HepG2 (cell line): ENCODE results near the gene CASKIN2. TPM values are rescaled to one million over a fixed set of nuclear protein-coding genes. Genes with fewer than 3 reads are reported as not detected.

ENCODE experiments used
- HMG20B ChIP-seq: conservative IDR thresholded peaks from 2 replicates; pipeline ENCODE4 v1.6.1; 2016; ENCODE audit warnings: missing genetic modification reagents, missing compliant biosample characterization
- IKZF4 ChIP-seq: sonication (generic); formaldehyde crosslinking; IDR thresholded peaks from 2 replicates; pipeline ENCODE4 v1.5.1; 2020; ENCODE audit warnings: borderline replicate concordance, mild to moderate bottlenecking, low read depth, missing genetic modification reagents; ENCODE audit errors: not compliant biosample characterization
- JUN ChIP-seq: sonication (generic); formaldehyde crosslinking; IDR thresholded peaks from 2 replicates; pipeline ENCODE4 v1.4.0; 2020; ENCODE audit warnings: mild to moderate bottlenecking, missing genetic modification reagents
- MYC ChIP-seq: sonication (generic); formaldehyde crosslinking; IDR thresholded peaks from 2 replicates; pipeline ENCODE4 v1.9.0; 2021; ENCODE audit warnings: missing genetic modification reagents, borderline replicate concordance
- NFE2L2 ChIP-seq: fragments of 150-350 bp; IDR thresholded peaks from 2 replicates; pipeline ENCODE4 v1.6.1; 2014; ENCODE audit warnings: low read length
- NFYB ChIP-seq: sonication (generic); formaldehyde crosslinking; IDR thresholded peaks from 2 replicates; pipeline ENCODE4 v1.4.0; 2020; ENCODE audit warnings: missing genetic modification reagents
- SMAD9 ChIP-seq: sonication (generic); formaldehyde crosslinking; IDR thresholded peaks from 2 replicates; pipeline ENCODE4 v1.5.1; 2020; ENCODE audit warnings: mild to moderate bottlenecking, missing genetic modification reagents
- TARDBP ChIP-seq: sonication (generic); formaldehyde crosslinking; IDR thresholded peaks from 2 replicates; pipeline ENCODE4 v1.8.0; 2022; ENCODE audit warnings: mild to moderate bottlenecking, missing genetic modification reagents
- ZNF136 ChIP-seq: sonication (generic); formaldehyde crosslinking; IDR thresholded peaks from 2 replicates; pipeline ENCODE4 v1.8.1; 2022; ENCODE audit warnings: low read depth, mild to moderate bottlenecking, moderate library complexity, missing genetic modification reagents
- ZNF180 ChIP-seq: sonication (generic); formaldehyde crosslinking; IDR thresholded peaks from 2 replicates; pipeline ENCODE4 v1.4.0; 2020; ENCODE audit warnings: low read depth, missing genetic modification reagents, borderline replicate concordance
- ZNF432 ChIP-seq: sonication (generic); formaldehyde crosslinking; IDR thresholded peaks from 2 replicates; pipeline ENCODE4 v1.5.0; 2020; ENCODE audit warnings: missing genetic modification reagents, mild to moderate bottlenecking, borderline replicate concordance
- polyA plus RNA-seq, 8 experiments: library from polyadenylated mRNA; depleted of rRNA in 3 of 8; stranded (reverse) in 7 of 8; unstranded in 1 of 8; fragments of >200 nt; fragmentation: Illumina TruSeq in 4 of 8; extraction: Trizol in 4 of 8; gene quantifications; 2 replicates each; pipeline versions ENCODE4 v1.2.1 to v1.2.3, GENCODE V29; 2011 to 2016; ENCODE audit warnings: low read depth in 4 of 8, missing spikeins in 1 of 8, mixed read lengths in 1 of 8; ENCODE audit not compliant: insufficient read depth in 1 of 8
- total RNA-seq, 5 experiments: library from RNA; depleted of rRNA; stranded (reverse); fragments of >200 nt; fragmentation: Illumina TruSeq; extraction: Trizol; gene quantifications; 2 replicates each; pipeline ENCODE4 v1.2.3, GENCODE V29; 2016; ENCODE audit warnings: low read depth in 1 of 5
- TF ChIP-seq, protein P1 (sequence below): sonication (generic); formaldehyde crosslinking; IDR thresholded peaks from 2 replicates; pipeline ENCODE4 v1.5.0; 2020; ENCODE audit warnings: mild to moderate bottlenecking, missing genetic modification reagents, borderline replicate concordance
- TF ChIP-seq, protein P2 (sequence below): sonication (generic); formaldehyde crosslinking; IDR thresholded peaks from 2 replicates; pipeline ENCODE4 v1.4.0; 2020; ENCODE audit warnings: missing genetic modification reagents, borderline replicate concordance
- TF ChIP-seq, protein P3 (sequence below): sonication (generic); formaldehyde crosslinking; IDR thresholded peaks from 2 replicates; pipeline ENCODE4 v1.4.0; 2020; ENCODE audit warnings: missing genetic modification reagents, mild to moderate bottlenecking, borderline replicate concordance
- TF ChIP-seq, protein P4 (sequence below): sonication (generic); formaldehyde crosslinking; IDR thresholded peaks from 2 replicates; pipeline ENCODE4 v1.8.1; 2023; ENCODE audit warnings: mild to moderate bottlenecking, missing genetic modification reagents, borderline replicate concordance

CASKIN2 gene
- total and polyA plus RNA-seq, 2 of the 13 experiments (the other 11 are each of a cell fraction or from before 2014, with no cell fraction given), result 5.2 to 7.8 TPM

DNA sequence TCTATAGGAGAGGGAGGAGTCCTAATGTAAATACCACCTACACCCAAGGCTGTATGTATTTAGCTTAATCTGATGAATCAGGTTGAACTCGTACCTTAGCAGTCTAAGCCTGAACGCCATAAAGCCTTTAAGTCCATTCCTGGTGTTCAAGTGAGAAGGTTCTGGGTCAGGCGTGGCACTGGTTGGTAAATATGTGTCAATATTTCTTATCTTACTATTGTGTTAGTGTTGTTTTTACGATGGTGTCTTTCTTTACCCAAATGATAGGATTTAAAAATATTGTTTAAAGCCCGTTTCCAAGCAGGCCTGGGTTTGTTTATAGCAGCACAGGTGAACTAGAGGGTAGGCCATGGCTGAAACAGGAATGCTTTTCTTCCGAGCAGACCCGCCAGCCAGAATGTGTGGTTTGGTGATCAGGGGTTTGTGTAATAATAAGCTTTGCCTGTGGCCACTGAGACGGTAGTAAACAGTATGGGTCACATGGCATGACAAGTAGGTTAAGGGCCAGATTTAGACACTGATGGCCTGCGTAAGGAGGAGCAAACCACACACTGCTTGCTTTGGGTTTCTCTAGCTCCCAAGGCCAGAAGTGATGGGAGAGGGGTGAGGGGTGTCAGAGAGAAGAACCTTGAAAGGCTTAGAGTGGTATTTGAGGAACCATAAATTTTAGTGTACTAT is 55.6 kb downstream of the CASKIN2 start (continued):
- TF ChIP-seq, protein P1, sequence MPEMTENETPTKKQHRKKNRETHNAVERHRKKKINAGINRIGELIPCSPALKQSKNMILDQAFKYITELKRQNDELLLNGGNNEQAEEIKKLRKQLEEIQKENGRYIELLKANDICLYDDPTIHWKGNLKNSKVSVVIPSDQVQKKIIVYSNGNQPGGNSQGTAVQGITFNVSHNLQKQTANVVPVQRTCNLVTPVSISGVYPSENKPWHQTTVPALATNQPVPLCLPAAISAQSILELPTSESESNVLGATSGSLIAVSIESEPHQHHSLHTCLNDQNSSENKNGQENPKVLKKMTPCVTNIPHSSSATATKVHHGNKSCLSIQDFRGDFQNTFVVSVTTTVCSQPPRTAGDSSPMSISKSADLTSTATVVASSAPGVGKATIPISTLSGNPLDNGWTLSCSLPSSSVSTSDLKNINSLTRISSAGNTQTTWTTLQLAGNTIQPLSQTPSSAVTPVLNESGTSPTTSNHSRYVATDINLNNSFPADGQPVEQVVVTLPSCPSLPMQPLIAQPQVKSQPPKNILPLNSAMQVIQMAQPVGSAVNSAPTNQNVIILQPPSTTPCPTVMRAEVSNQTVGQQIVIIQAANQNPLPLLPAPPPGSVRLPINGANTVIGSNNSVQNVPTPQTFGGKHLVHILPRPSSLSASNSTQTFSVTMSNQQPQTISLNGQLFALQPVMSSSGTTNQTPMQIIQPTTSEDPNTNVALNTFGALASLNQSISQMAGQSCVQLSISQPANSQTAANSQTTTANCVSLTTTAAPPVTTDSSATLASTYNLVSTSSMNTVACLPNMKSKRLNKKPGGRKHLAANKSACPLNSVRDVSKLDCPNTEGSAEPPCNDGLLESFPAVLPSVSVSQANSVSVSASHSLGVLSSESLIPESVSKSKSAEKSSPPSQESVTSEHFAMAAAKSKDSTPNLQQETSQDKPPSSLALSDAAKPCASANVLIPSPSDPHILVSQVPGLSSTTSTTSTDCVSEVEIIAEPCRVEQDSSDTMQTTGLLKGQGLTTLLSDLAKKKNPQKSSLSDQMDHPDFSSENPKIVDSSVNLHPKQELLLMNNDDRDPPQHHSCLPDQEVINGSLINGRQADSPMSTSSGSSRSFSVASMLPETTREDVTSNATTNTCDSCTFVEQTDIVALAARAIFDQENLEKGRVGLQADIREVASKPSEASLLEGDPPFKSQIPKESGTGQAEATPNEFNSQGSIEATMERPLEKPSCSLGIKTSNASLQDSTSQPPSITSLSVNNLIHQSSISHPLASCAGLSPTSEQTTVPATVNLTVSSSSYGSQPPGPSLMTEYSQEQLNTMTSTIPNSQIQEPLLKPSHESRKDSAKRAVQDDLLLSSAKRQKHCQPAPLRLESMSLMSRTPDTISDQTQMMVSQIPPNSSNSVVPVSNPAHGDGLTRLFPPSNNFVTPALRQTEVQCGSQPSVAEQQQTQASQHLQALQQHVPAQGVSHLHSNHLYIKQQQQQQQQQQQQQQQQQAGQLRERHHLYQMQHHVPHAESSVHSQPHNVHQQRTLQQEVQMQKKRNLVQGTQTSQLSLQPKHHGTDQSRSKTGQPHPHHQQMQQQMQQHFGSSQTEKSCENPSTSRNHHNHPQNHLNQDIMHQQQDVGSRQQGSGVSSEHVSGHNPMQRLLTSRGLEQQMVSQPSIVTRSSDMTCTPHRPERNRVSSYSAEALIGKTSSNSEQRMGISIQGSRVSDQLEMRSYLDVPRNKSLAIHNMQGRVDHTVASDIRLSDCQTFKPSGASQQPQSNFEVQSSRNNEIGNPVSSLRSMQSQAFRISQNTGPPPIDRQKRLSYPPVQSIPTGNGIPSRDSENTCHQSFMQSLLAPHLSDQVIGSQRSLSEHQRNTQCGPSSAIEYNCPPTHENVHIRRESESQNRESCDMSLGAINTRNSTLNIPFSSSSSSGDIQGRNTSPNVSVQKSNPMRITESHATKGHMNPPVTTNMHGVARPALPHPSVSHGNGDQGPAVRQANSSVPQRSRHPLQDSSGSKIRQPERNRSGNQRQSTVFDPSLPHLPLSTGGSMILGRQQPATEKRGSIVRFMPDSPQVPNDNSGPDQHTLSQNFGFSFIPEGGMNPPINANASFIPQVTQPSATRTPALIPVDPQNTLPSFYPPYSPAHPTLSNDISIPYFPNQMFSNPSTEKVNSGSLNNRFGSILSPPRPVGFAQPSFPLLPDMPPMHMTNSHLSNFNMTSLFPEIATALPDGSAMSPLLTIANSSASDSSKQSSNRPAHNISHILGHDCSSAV (CRISPR knock-in tag), result no peak
- TF ChIP-seq NFYB (CRISPR knock-in tag) (no peak), ZNF180 (CRISPR knock-in tag) (no peak), NFE2L2 (no peak), MYC (CRISPR knock-in tag) (no peak; the same call in 1 of the 2 replicates), IKZF4 (CRISPR knock-in tag) (peak; percentile 51), JUN (no peak), HMG20B (CRISPR knock-in tag) (0 out of 2 replicates have a peak, but pooled peaks have one; percentile 30), ZNF136 (peak; percentile 64; the same call in 1 of the 2 replicates), TARDBP (CRISPR knock-in tag) (peak; percentile 49; the same call in 1 of the 2 replicates), SMAD9 (no peak), ZNF432 (CRISPR knock-in tag) (no peak)
- TF ChIP-seq, protein P2, sequence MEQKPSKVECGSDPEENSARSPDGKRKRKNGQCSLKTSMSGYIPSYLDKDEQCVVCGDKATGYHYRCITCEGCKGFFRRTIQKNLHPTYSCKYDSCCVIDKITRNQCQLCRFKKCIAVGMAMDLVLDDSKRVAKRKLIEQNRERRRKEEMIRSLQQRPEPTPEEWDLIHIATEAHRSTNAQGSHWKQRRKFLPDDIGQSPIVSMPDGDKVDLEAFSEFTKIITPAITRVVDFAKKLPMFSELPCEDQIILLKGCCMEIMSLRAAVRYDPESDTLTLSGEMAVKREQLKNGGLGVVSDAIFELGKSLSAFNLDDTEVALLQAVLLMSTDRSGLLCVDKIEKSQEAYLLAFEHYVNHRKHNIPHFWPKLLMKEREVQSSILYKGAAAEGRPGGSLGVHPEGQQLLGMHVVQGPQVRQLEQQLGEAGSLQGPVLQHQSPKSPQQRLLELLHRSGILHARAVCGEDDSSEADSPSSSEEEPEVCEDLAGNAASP (CRISPR knock-in tag), result peak; percentile 16; the same call in 1 of the 2 replicates
- TF ChIP-seq, protein P3, sequence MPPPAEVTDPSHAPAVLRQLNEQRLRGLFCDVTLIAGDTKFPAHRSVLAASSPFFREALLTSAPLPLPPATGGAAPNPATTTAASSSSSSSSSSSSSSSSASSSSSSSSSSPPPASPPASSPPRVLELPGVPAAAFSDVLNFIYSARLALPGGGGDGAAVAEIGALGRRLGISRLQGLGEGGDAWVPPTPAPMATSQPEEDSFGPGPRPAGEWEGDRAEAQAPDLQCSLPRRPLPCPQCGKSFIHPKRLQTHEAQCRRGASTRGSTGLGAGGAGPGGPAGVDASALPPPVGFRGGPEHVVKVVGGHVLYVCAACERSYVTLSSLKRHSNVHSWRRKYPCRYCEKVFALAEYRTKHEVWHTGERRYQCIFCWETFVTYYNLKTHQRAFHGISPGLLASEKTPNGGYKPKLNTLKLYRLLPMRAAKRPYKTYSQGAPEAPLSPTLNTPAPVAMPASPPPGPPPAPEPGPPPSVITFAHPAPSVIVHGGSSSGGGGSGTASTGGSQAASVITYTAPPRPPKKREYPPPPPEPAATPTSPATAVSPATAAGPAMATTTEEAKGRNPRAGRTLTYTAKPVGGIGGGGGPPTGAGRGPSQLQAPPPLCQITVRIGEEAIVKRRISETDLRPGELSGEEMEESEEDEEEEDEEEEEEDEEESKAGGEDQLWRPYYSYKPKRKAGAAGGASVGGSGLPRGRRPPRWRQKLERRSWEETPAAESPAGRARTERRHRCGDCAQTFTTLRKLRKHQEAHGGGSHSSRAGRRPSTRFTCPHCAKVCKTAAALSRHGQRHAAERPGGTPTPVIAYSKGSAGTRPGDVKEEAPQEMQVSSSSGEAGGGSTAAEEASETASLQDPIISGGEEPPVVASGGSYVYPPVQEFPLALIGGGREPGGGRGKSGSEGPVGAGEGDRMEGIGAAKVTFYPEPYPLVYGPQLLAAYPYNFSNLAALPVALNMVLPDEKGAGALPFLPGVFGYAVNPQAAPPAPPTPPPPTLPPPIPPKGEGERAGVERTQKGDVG (CRISPR knock-in tag), result no peak
- TF ChIP-seq, protein P4, sequence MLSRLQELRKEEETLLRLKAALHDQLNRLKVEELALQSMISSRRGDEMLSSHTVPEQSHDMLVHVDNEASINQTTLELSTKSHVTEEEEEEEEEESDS (CRISPR knock-in tag), result no peak
